H9 (cell line): ENCODE measurements around the gene SH2D1B. TPM values are rescaled to one million over a fixed set of nuclear protein-coding genes. Genes with fewer than 3 reads are reported as not detected.
A peak's percentile ranks its signal among the peaks of the same experiment; 100 is the strongest.

Experiments used
- DNase-seq: peaks from one replicate; pipeline ENCODE4 v3.0.0-alpha.2; 2017
- H2AFZ ChIP-seq: one replicate; pipeline ENCODE4 v1.6.1; 2013; ENCODE audit warnings: mild to moderate bottlenecking, low read length, control low read depth, moderate library complexity
- H2AK5ac ChIP-seq: 2 replicates; pipeline ENCODE4 v1.6.1; 2013; ENCODE audit warnings: low read length, control low read depth, mixed read lengths; ENCODE audit not compliant: insufficient read length
- H2BK120ac ChIP-seq: one replicate; pipeline ENCODE4 v1.6.1; 2013; ENCODE audit warnings: low read depth, mild to moderate bottlenecking, low read length, control low read depth, inconsistent platforms; ENCODE audit not compliant: poor library complexity, severe bottlenecking
- H2BK12ac ChIP-seq: 2 replicates; pipeline ENCODE4 v1.6.1; 2013; ENCODE audit warnings: low read length, control low read depth, mixed read lengths, low read depth; ENCODE audit not compliant: insufficient read length
- H2BK15ac ChIP-seq: 2 replicates; pipeline ENCODE4 v1.6.1; 2013; ENCODE audit warnings: low read depth, low read length, control low read depth
- H2BK20ac ChIP-seq: one replicate; pipeline ENCODE4 v1.6.1; 2013; ENCODE audit warnings: low read depth, mild to moderate bottlenecking, low read length, control low read depth, inconsistent platforms; ENCODE audit not compliant: poor library complexity, severe bottlenecking
- H2BK5ac ChIP-seq: 2 replicates; pipeline ENCODE4 v1.6.1; 2013; ENCODE audit warnings: low read length, control low read depth, mixed read lengths; ENCODE audit not compliant: insufficient read length
- H3K14ac ChIP-seq: 2 replicates; pipeline ENCODE4 v1.6.1; 2013; ENCODE audit warnings: low read length, control low read depth; ENCODE audit not compliant: insufficient read depth
- H3K18ac ChIP-seq: 2 replicates; pipeline ENCODE4 v1.6.1; 2013; ENCODE audit warnings: low read depth, mild to moderate bottlenecking, mixed read lengths, low read length, control low read depth; ENCODE audit not compliant: insufficient read length
- H3K23ac ChIP-seq: 2 replicates; pipeline ENCODE4 v1.6.1; 2013; ENCODE audit warnings: low read length, control low read depth, mixed read lengths, low read depth; ENCODE audit not compliant: insufficient read length
- H3K23me2 ChIP-seq: 2 replicates; pipeline ENCODE4 v1.6.1; 2013; ENCODE audit warnings: low read depth, mild to moderate bottlenecking, mixed read lengths, low read length, control low read depth; ENCODE audit not compliant: insufficient read length, poor library complexity, severe bottlenecking
- H3K27ac ChIP-seq: 2 replicates; pipeline ENCODE4 v1.5.1; 2013; ENCODE audit warnings: low read length, control low read depth, mixed read lengths, low read depth; ENCODE audit not compliant: insufficient read length
- H3K27me3 ChIP-seq: 2 replicates; pipeline ENCODE4 v1.6.1; 2013; ENCODE audit warnings: low read length, control low read depth, inconsistent platforms; ENCODE audit not compliant: insufficient read depth
- H3K4ac ChIP-seq: 2 replicates; pipeline ENCODE4 v1.6.1; 2013; ENCODE audit warnings: low read depth, mild to moderate bottlenecking, control low read depth, inconsistent platforms, low read length, moderate library complexity
- H3K4me1 ChIP-seq: 2 replicates; pipeline ENCODE4 v1.6.1; 2013; ENCODE audit warnings: low read length, control low read depth, inconsistent platforms; ENCODE audit not compliant: insufficient read depth
- H3K4me2 ChIP-seq: 2 replicates; pipeline ENCODE4 v1.6.1; 2013; ENCODE audit warnings: low read length, control low read depth, mixed read lengths; ENCODE audit not compliant: insufficient read length, insufficient read depth
- H3K56ac ChIP-seq: 2 replicates; pipeline ENCODE4 v1.6.1; 2013; ENCODE audit warnings: low read depth, mild to moderate bottlenecking, mixed read lengths, low read length, control low read depth; ENCODE audit not compliant: insufficient read length
- H3K79me1 ChIP-seq: 2 replicates; pipeline ENCODE4 v1.6.1; 2013; ENCODE audit warnings: low read depth, mild to moderate bottlenecking, moderate library complexity, low read length, control low read depth, inconsistent platforms; ENCODE audit not compliant: insufficient read depth, poor library complexity, severe bottlenecking
- H3K79me2 ChIP-seq: 2 replicates; pipeline ENCODE4 v1.6.1; 2013; ENCODE audit warnings: low read length, control low read depth, inconsistent platforms; ENCODE audit not compliant: insufficient read depth
- H3K9ac ChIP-seq: 2 replicates; pipeline ENCODE4 v1.6.1; 2013; ENCODE audit warnings: low read length, control low read depth, mixed read lengths; ENCODE audit not compliant: insufficient read length; ENCODE audit errors: extremely low read depth
- H3K9me3 ChIP-seq: one replicate; pipeline ENCODE4 v1.6.1; 2013; ENCODE audit warnings: low read depth, low read length, inconsistent platforms; ENCODE audit not compliant: control insufficient read depth
- H3T11ph ChIP-seq: one replicate; pipeline ENCODE4 v1.6.1; 2013; ENCODE audit warnings: mild to moderate bottlenecking, low read length, control low read depth, inconsistent platforms
- H4K20me1 ChIP-seq: one replicate; pipeline ENCODE4 v1.6.1; 2013; ENCODE audit not compliant: control insufficient read depth, insufficient read length, insufficient read depth
- H4K5ac ChIP-seq: 2 replicates; pipeline ENCODE4 v1.6.1; 2013; ENCODE audit warnings: low read depth, mild to moderate bottlenecking, mixed read lengths, low read length, control low read depth; ENCODE audit not compliant: insufficient read length
- H4K8ac ChIP-seq: replicated peaks from 2 replicates; pipeline ENCODE4 v1.6.1; 2013; ENCODE audit warnings: low read length, control low read depth, mixed read lengths, low read depth; ENCODE audit not compliant: insufficient read length
- H4K91ac ChIP-seq: 2 replicates; pipeline ENCODE4 v1.6.1; 2013; ENCODE audit warnings: low read depth, mild to moderate bottlenecking, moderate library complexity, mixed read lengths, low read length, control low read depth; ENCODE audit not compliant: insufficient read length
- H3K27ac Mint-ChIP-seq, 3 experiments: 2 replicates in 2 of 3; 3 replicates in 1 of 3; pipeline ENCODE4 v1.8.0; 2020 to 2021; ENCODE audit warnings: mixed read lengths in 3 of 3, mild to moderate bottlenecking in 1 of 3, moderate library complexity in 1 of 3
- H3K27me3 Mint-ChIP-seq: 2 replicates; pipeline ENCODE4 v1.8.0; 2021; ENCODE audit warnings: low read depth, mild to moderate bottlenecking, moderate library complexity, mixed read lengths
- H3K36me3 Mint-ChIP-seq, 3 experiments: 2 replicates in 2 of 3; 3 replicates in 1 of 3; pipeline ENCODE4 v1.8.0; 2020 to 2021; ENCODE audit warnings: low read depth in 3 of 3, mixed read lengths in 3 of 3; ENCODE audit not compliant: insufficient read depth in 1 of 3
- H3K4me1 Mint-ChIP-seq, 2 experiments: 2 replicates each; pipeline ENCODE4 v1.8.0; 2020; ENCODE audit warnings: mixed read lengths in 2 of 2
- H3K4me3 Mint-ChIP-seq, 2 experiments: 2 replicates in 1 of 2; 3 replicates in 1 of 2; pipeline ENCODE4 v1.8.0; 2020 to 2021; ENCODE audit warnings: mild to moderate bottlenecking in 2 of 2, mixed read lengths in 2 of 2, moderate library complexity in 1 of 2
- H3K9me3 Mint-ChIP-seq, 2 experiments: 2 replicates in 1 of 2; 3 replicates in 1 of 2; pipeline ENCODE4 v1.8.0; 2020; ENCODE audit warnings: mild to moderate bottlenecking in 2 of 2, mixed read lengths in 2 of 2, moderate library complexity in 1 of 2
- WGBS: extraction: QIAGEN DNeasy Blood & Tissue Kit; methylation state at CpG from one replicate; pipeline ENCODE4 v1.1.7; 2013; ENCODE audit warnings: missing lambda C conversion rate, low lambda C conversion rate, mixed read lengths; ENCODE audit not compliant: insufficient read length; ENCODE audit errors: extremely low coverage; 5-methylcytosine and 5-hydroxymethylcytosine counted together
- total RNA-seq: library from RNA; stranded (reverse); gene quantifications from 2 replicates; pipeline ENCODE4 v1.2.1, GENCODE V29; 2021
- TF ChIP-seq, protein P1 (sequence below): fragments of 200-600 bp; sonication (generic); conservative IDR thresholded peaks from 3 replicates; pipeline ENCODE4 v1.8.0; 2021; ENCODE audit warnings: antibody characterized with exemption, mild to moderate bottlenecking

Gene SH2D1B
- total RNA-seq, 1 experiment from 2014 or later: not detected

DNA sequence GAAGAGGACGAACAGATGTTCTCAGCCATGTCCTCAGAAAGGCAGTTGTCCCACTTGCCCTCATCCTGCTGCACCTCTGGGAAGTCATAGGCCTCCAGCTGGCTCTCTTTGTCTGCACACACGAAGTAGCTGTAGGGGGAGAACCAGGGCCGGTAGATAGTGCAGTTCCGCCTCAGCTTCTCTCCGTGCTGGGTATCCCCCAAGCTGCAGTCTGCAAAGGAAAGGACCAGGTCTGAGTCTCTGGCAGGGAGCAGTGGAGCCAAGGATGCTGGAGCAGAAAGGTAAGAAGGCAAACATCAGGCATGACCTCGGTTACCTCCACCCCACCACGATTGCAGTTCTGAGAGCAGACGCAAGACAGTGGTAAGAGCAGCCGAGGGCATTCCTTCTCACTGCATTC is 37.5 kb downstream of the SH2D1B start:
- DNase-seq: no peak
- H3K23ac ChIP-seq: no peak overlapping the region
- H2AFZ ChIP-seq: no peak overlapping the region
- H3K79me2 ChIP-seq: no peaks in the 10 kb centered on the region
- H3K4me3 Mint-ChIP-seq: no peak overlapping the region
- no CpG with 5 or more reads among the region's 9 CpGs for WGBS
- H3K4me1 ChIP-seq: no peaks in the 10 kb centered on the region
- H3T11ph ChIP-seq: no peak overlapping the region
- H4K20me1 ChIP-seq: no peaks in the 10 kb centered on the region
- H4K91ac ChIP-seq: no peak overlapping the region
- no peak overlapping the region for H2BK12ac ChIP-seq
- no peak overlapping the region for H2BK20ac ChIP-seq
- H3K4ac ChIP-seq: no peak overlapping the region
- H3K56ac ChIP-seq: no peak overlapping the region
- H2BK5ac ChIP-seq: no peak overlapping the region
- H3K27me3 Mint-ChIP-seq: no peaks in the 10 kb centered on the region
- H4K8ac ChIP-seq: no peak overlapping the region
- H3K4me2 ChIP-seq: no peak overlapping the region
- H2BK120ac ChIP-seq: no peak overlapping the region
- no peak overlapping the region for H2AK5ac ChIP-seq
- H3K9ac ChIP-seq: no peak overlapping the region
- TF ChIP-seq, protein P1, sequence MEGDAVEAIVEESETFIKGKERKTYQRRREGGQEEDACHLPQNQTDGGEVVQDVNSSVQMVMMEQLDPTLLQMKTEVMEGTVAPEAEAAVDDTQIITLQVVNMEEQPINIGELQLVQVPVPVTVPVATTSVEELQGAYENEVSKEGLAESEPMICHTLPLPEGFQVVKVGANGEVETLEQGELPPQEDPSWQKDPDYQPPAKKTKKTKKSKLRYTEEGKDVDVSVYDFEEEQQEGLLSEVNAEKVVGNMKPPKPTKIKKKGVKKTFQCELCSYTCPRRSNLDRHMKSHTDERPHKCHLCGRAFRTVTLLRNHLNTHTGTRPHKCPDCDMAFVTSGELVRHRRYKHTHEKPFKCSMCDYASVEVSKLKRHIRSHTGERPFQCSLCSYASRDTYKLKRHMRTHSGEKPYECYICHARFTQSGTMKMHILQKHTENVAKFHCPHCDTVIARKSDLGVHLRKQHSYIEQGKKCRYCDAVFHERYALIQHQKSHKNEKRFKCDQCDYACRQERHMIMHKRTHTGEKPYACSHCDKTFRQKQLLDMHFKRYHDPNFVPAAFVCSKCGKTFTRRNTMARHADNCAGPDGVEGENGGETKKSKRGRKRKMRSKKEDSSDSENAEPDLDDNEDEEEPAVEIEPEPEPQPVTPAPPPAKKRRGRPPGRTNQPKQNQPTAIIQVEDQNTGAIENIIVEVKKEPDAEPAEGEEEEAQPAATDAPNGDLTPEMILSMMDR: no peak
- H3K27ac Mint-ChIP-seq: peak overlapping the region in 1 of 3 experiments; percentile 50; a peak in 1 of 7 replicates
- H4K5ac ChIP-seq: no peak overlapping the region
- no peak overlapping the region for H2BK15ac ChIP-seq
- no peaks in the 10 kb centered on the region for H3K9me3 ChIP-seq
- no peak overlapping the region for H3K14ac ChIP-seq
- H3K36me3 Mint-ChIP-seq: peaks cover 0 to 8% (median 2%) of the 10 kb centered on the region in 3 experiments; a peak in 3 of 7 replicates
- H3K4me1 Mint-ChIP-seq: no peaks in the 10 kb centered on the region
- no peak overlapping the region for H3K18ac ChIP-seq
- no peaks in the 10 kb centered on the region for H3K27me3 ChIP-seq
- no peaks in the 10 kb centered on the region for H3K9me3 Mint-ChIP-seq
- H3K27ac ChIP-seq: no peak overlapping the region
- H3K23me2 ChIP-seq: no peaks in the 10 kb centered on the region
- no peaks in the 10 kb centered on the region for H3K79me1 ChIP-seq
